Prostate gland (tissue), 2 donors: ENCODE results near the gene NRDC. TPM values are rescaled to one million over a fixed set of nuclear protein-coding genes. Genes with fewer than 3 reads are reported as not detected.
"Not testable (repeated sequence)": the region's sequence is repeated elsewhere in the genome, so short reads cannot be mapped to it uniquely, and the experiment has no call there.

Source experiments
- DNase-seq: peaks from one replicate; pipeline ENCODE4 v3.0.0-alpha.2; 2019; ENCODE audit warnings: low spot score
- H3K27ac ChIP-seq, 2 donors: fragments of 200-600 bp; sonication (generic); 2 replicates each; pipeline ENCODE4 v1.5.1; 2017 to 2019
- H3K27me3 ChIP-seq: fragments of 200-600 bp; sonication (generic); replicated peaks from 2 replicates; pipeline ENCODE4 v1.5.1; 2019; ENCODE audit not compliant: insufficient read depth
- H3K36me3 ChIP-seq, 2 donors: fragments of 200-600 bp; sonication (generic); 1 replicate in 1 of 2; 2 replicates in 1 of 2; pipeline versions ENCODE4 v1.5.1 to v1.8.1; 2017 to 2019
- H3K4me1 ChIP-seq: fragments of 200-600 bp; sonication (generic); replicated peaks from 2 replicates; pipeline ENCODE4 v1.5.1; 2019
- H3K4me3 ChIP-seq, 2 donors: fragments of 200-600 bp; sonication (generic); 2 replicates each; pipeline ENCODE4 v1.5.1; 2017 to 2019
- H3K9me3 ChIP-seq: fragments of 200-600 bp; sonication (generic); 2 replicates; pipeline ENCODE4 v1.5.1; 2017
- POLR2A ChIP-seq: fragments of 450-650 bp; IDR thresholded peaks from one replicate; pipeline ENCODE4 v1.6.1; 2016; ENCODE audit warnings: antibody characterized with exemption, mild to moderate bottlenecking
- POLR2AphosphoS5 ChIP-seq: sonication (generic); formaldehyde crosslinking; IDR thresholded peaks from one replicate; pipeline ENCODE4 v1.6.1; 2017; ENCODE audit warnings: antibody characterized with exemption
- WGBS: methylation state at CpG from one replicate; pipeline ENCODE4 v1.1.5; 2018; 5-methylcytosine and 5-hydroxymethylcytosine counted together
- intact Hi-C: fragments of 100-400 bp; cut with DNase I; formaldehyde crosslinking; loops from one replicate; pipeline ENCODE4 v1.14.2; 2022
- total RNA-seq, 2 donors: library from RNA; depleted of rRNA; stranded (reverse); fragments of >200 nt; gene quantifications; one replicate each; pipeline ENCODE4 v1.1.0, GENCODE V29; 2016
- TF ChIP-seq, protein P1 (sequence below), 4 experiments: fragments of 200-600 bp in 2 of 4; fragments of 450-650 bp in 2 of 4; sonication (generic) in 2 of 4; IDR thresholded peaks; 1 replicate in 3 of 4; 2 replicates in 1 of 4; pipeline ENCODE4 v1.5.1; 2016 to 2019; ENCODE audit warnings: antibody characterized with exemption in 4 of 4, mild to moderate bottlenecking in 2 of 4, moderate library complexity in 2 of 4

The NRDC gene
- total RNA-seq, 2 donors from 2014 or later: 48.5 to 67.7 TPM

DNA sequence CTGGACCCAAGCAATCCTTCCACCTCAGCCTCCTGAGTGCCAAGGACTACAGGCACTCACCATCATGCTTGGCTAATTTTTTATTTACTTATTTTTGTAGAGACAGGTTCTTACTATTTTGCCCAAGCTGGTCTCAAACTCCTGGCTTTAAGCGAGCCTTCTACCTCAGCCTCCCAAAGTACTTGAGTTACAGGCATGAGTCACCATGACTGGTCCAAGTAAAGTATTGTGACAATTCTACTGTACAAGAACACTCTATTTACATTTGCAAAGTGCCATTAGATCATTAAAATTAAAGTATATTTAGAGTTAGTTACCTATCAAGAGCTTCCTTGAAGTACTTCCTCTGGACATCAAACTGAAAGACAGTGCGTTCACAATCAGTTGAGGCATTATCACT is 44.8 kb downstream of the NRDC start:
- H3K4me3 ChIP-seq: no peak overlapping the region
- TF ChIP-seq, protein P1, sequence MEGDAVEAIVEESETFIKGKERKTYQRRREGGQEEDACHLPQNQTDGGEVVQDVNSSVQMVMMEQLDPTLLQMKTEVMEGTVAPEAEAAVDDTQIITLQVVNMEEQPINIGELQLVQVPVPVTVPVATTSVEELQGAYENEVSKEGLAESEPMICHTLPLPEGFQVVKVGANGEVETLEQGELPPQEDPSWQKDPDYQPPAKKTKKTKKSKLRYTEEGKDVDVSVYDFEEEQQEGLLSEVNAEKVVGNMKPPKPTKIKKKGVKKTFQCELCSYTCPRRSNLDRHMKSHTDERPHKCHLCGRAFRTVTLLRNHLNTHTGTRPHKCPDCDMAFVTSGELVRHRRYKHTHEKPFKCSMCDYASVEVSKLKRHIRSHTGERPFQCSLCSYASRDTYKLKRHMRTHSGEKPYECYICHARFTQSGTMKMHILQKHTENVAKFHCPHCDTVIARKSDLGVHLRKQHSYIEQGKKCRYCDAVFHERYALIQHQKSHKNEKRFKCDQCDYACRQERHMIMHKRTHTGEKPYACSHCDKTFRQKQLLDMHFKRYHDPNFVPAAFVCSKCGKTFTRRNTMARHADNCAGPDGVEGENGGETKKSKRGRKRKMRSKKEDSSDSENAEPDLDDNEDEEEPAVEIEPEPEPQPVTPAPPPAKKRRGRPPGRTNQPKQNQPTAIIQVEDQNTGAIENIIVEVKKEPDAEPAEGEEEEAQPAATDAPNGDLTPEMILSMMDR (IDR thresholded peaks at IDR 0.05): no peak
- H3K27ac ChIP-seq: no peak overlapping the region
- 96% methylated on average over 2 of the region's 2 CpGs for WGBS
- DNase-seq: no peak
- intact Hi-C loops: no loop called here
- H3K9me3 ChIP-seq: no peaks in the 10 kb centered on the region
- H3K36me3 ChIP-seq: no peaks in the 10 kb centered on the region
- H3K27me3 ChIP-seq: no peaks in the 10 kb centered on the region
- no peaks in the 10 kb centered on the region for H3K4me1 ChIP-seq

DNA sequence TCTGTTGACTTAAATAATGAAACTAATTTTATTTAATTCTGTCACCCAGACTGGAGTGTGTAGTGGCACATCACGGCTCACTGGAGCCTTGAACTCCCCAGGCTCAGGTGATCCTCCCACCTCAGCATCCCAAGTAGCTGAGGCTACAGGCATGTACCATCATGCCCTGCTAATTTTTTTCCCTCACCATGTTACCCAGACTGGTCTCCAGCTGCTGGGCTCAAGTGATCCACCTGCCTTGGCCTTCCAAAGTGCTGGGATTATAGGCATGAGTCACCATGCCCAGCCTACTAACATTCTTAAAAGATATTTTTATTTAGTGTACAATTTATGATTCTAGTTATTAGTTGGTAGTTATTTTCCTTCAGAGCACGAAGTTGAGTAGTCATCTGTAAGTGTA is 49.5 kb downstream of the NRDC start:
- 98% methylated on average over 2 of the region's 2 CpGs for WGBS
- H3K36me3 ChIP-seq: no peaks in the 10 kb centered on the region
- TF ChIP-seq, protein P1 (IDR thresholded peaks at IDR 0.05): no peak
- no peak for TF ChIP-seq POLR2A

DNA sequence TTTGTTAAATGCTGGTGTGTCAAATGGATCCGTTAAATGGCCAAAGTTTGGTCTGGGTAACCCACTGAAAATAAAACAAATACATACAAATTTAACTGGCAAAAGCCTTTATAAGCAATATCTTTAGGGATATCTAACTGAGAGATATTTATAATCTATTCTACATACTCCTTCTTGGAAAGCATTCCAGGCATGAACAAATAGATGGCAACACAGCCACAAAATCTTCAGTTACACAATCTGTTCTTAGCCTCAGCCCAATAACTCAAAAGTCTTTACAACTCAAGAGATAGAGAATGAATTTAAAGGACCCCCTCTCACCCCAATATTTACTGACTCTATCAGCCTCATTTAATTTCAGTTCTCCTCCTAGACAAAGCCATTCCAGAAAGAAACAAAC is 58.7 kb downstream of the NRDC start:
- 64% methylated on average over 1 of the region's 1 CpG for WGBS
- intact Hi-C loops: no loop called here
- Histone ChIP-seq H3K9me3 (no peaks in the 10 kb centered on the region), H3K27me3 (no peaks in the 10 kb centered on the region), H3K27ac (no peak overlapping the region), H3K4me1 (no peaks in the 10 kb centered on the region), H3K36me3 (peaks cover 0 to 3% of the 10 kb centered on the region in 2 donors), H3K4me3 (no peak overlapping the region)
- TF ChIP-seq, protein P1 (IDR thresholded peaks at IDR 0.05): no peak
- no peak for TF ChIP-seq POLR2A
- no peak for TF ChIP-seq POLR2AphosphoS5
- no peak for DNase-seq

More for the DNA sequence above, 49.5 kb downstream of the NRDC start:
- intact Hi-C loops: no loop called here
- H3K9me3 ChIP-seq: no peaks in the 10 kb centered on the region
- DNase-seq: no peak
- no peaks in the 10 kb centered on the region for H3K4me1 ChIP-seq
- no peaks in the 10 kb centered on the region for H3K27me3 ChIP-seq
- no peak overlapping the region for H3K27ac ChIP-seq
- H3K4me3 ChIP-seq: no peak overlapping the region

DNA sequence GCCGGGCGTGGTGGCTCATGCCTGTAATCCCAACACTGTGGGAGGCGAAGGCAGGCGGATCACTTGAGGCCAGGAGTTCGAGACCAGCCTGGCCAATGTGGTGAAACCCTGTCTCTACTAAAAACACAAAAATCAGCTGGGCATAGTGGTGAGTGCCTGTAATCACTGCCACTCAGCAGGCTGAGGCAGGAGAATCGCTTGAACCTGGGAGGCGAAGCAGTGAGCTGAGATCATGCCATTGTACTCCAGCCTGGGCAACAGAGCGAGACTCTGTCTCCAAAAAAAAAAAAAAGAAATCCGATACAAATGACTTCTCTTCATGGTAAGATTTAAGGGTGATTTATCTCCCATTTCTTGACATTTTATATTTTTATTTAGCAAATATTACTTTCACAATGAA is 59.5 kb downstream of the NRDC start:
- H3K27ac ChIP-seq, H3K4me1 ChIP-seq, H3K4me3 ChIP-seq, DNase-seq, H3K36me3 ChIP-seq, H3K9me3 ChIP-seq, intact Hi-C loops, H3K27me3 ChIP-seq: not testable (repeated sequence)
- WGBS: 91% methylated on average over 9 of the region's 9 CpGs

DNA sequence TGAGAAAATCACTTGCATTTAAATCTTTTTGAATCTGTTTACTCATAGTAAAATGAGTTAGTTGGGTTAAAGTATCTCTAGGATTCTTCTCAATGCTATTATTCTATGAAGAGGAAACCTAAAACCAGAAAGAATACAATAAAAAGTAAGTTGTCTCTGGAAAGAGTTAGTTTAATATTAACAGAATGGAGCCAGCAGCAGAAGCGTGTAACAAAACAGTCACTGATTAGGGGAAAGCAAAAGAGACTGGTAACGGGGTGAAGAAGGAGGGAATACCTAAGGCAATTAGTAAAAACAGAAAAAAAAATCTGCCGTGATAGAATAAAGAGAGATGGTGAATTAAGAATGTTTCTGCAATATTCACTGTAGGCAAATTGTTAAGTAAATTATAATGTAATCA is 60.0 kb downstream of the NRDC start:
- no peak for TF ChIP-seq POLR2A
- TF ChIP-seq, protein P1 (IDR thresholded peaks at IDR 0.05): no peak
- TF ChIP-seq POLR2AphosphoS5: no peak
- Histone ChIP-seq H3K36me3 (peaks cover 0 to 2% of the 10 kb centered on the region in 2 donors), H3K4me1 (no peaks in the 10 kb centered on the region), H3K27ac (no peak overlapping the region), H3K9me3 (no peaks in the 10 kb centered on the region), H3K4me3 (no peak overlapping the region), H3K27me3 (no peaks in the 10 kb centered on the region)
- intact Hi-C loops: no loop called here
- DNase-seq: no peak
- WGBS: 72% methylated on average over 3 of the region's 3 CpGs
